Measurements from ENCODE around the gene MTFR2. TPM values are rescaled to one million over a fixed set of nuclear protein-coding genes. Genes with fewer than 3 reads are reported as not detected.
"Not testable (repeated sequence)": the region's sequence is repeated elsewhere in the genome, so short reads cannot be mapped to it uniquely, and the experiment has no call there.

The MTFR2 gene
- total RNA-seq, 5 donors from 2014 or later (not counting 1 experiment from before 2014, with no cell fraction given) = 1.2 to 1.8 (median 1.3) TPM

DNA sequence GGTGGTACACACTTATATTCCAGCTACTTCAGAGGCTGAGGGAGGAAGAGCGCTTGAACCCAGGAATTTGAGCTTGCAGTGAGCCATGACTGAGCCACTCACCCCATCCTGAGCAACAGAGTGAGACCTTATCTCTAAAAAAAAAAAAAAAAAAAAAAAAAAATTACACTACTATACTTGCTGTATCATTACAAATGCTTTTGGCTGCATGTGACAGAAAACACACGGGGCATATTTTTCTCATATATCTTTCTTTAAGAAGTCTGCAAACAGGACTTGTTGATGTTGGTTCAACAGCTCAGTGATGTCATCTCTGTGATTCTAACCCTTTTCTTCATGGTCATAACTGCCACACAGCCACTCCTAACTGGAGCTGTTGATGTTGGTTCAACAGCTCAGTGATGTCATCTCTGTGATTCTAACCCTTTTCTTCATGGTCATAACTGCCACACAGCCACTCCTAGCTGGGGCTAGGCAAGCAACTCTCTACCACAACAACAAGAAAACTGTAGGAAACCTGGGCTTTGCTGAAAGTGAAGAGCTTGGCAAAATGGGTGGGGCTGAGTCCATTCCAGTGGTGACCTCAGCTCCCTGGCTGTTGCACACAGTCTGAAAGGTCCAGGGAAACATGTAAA, 19.8 kb downstream of the MTFR2 start:
- no peaks in the 10 kb centered on the region for H3K36me3 ChIP-seq (ENCODE audit: control insufficient read depth in 2 of 2, extremely low read depth in 1 of 2, insufficient read depth in 1 of 2, low read length in 1 of 2)
- H3K36me3 Mint-ChIP-seq = no peaks in the 10 kb centered on the region
- no peaks in the 10 kb centered on the region for H3K27me3 Mint-ChIP-seq
- no peak overlapping the region for H3K27ac Mint-ChIP-seq
- peaks cover 0 to 6% (median 3%) of the 10 kb centered on the region in 3 donors for H3K4me1 Mint-ChIP-seq
- H3K4me1 ChIP-seq (ENCODE audit: control insufficient read depth in 1 of 2, extremely low read depth in 1 of 2, insufficient read depth in 2 of 2, low read length in 2 of 2) = no peaks in the 10 kb centered on the region
- no peak overlapping the region for H3K4me3 ChIP-seq (ENCODE audit: control insufficient read depth in 1 of 2, extremely low read depth in 1 of 2, low read length in 1 of 2)
- H3K4me3 Mint-ChIP-seq = no peak overlapping the region
- ATAC-seq (replicated peaks in 1 of 4) (no peak), DNase-seq (no peak)
- no peak overlapping the region for H3K27ac ChIP-seq (ENCODE audit: low read length)
- no peaks in the 10 kb centered on the region for H3K9me3 ChIP-seq
- no peaks in the 10 kb centered on the region for H3K27me3 ChIP-seq (replicated peaks in 1 of 2; ENCODE audit: control insufficient read depth in 2 of 2, extremely low read depth in 1 of 2, insufficient read depth in 2 of 2, low read length in 1 of 2)
- no peaks in the 10 kb centered on the region for H3K9me3 Mint-ChIP-seq
- WGBS (ENCODE audit: insufficient coverage) = no CpG with 5 or more reads among the region's 2 CpGs
- ChIA-PET CTCF (interaction anchor here (0.6 to 0.7 kb wide), 4 partner anchors 29 to 553 kb away, joined by 3 to 8 read pairs (median 7); no protein-coding TSS in a partner anchor), POLR2A (interaction anchor here in 1 of 2 donors (0.7 kb wide), 1 partner anchor 776 kb away, joined by 3 read pairs; no protein-coding TSS in a partner anchor)

DNA sequence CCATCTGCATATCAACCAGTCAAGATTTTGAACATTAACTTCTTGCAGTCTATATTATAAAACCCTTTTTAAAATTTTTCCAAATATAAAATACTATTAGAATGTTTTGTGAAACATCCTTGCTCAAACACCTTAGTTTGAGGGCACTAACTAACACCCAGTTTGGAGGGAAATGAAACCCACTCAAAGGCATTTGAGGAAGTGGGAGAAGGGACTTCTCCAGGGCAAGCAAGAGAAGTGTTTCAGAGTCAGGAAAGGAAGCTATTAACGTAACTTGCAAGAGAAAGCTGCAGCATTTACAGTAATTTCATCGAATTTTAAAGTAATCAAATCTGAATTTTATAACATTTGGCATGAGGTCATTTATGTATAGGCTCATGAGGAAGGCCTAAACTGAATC, 21.3 kb downstream of the MTFR2 start:
- H3K4me1 Mint-ChIP-seq = peaks cover 0 to 6% (median 3%) of the 10 kb centered on the region in 3 donors
- no peaks in the 10 kb centered on the region for H3K9me3 Mint-ChIP-seq
- DNase-seq (no peak), ATAC-seq (replicated peaks in 1 of 4) (no peak)
- Histone ChIP-seq H3K4me3 (ENCODE audit: control insufficient read depth in 1 of 2, extremely low read depth in 1 of 2, low read length in 1 of 2) (no peak overlapping the region), H3K9me3 (no peaks in the 10 kb centered on the region), H3K4me1 (ENCODE audit: control insufficient read depth in 1 of 2, extremely low read depth in 1 of 2, insufficient read depth in 2 of 2, low read length in 2 of 2) (no peaks in the 10 kb centered on the region), H3K27me3 (replicated peaks in 1 of 2; ENCODE audit: control insufficient read depth in 2 of 2, extremely low read depth in 1 of 2, insufficient read depth in 2 of 2, low read length in 1 of 2) (no peaks in the 10 kb centered on the region), H3K27ac (ENCODE audit: low read length) (no peak overlapping the region), H3K36me3 (ENCODE audit: control insufficient read depth in 2 of 2, extremely low read depth in 1 of 2, insufficient read depth in 1 of 2, low read length in 1 of 2) (no peaks in the 10 kb centered on the region)
- no peaks in the 10 kb centered on the region for H3K27me3 Mint-ChIP-seq
- no CpG with 5 or more reads among the region's 2 CpGs for WGBS (ENCODE audit: insufficient coverage)
- H3K4me3 Mint-ChIP-seq = no peak overlapping the region
- ChIA-PET CTCF (no interaction called here), POLR2A (no interaction called here)
- no peaks in the 10 kb centered on the region for H3K36me3 Mint-ChIP-seq
- no peak overlapping the region for H3K27ac Mint-ChIP-seq

DNA sequence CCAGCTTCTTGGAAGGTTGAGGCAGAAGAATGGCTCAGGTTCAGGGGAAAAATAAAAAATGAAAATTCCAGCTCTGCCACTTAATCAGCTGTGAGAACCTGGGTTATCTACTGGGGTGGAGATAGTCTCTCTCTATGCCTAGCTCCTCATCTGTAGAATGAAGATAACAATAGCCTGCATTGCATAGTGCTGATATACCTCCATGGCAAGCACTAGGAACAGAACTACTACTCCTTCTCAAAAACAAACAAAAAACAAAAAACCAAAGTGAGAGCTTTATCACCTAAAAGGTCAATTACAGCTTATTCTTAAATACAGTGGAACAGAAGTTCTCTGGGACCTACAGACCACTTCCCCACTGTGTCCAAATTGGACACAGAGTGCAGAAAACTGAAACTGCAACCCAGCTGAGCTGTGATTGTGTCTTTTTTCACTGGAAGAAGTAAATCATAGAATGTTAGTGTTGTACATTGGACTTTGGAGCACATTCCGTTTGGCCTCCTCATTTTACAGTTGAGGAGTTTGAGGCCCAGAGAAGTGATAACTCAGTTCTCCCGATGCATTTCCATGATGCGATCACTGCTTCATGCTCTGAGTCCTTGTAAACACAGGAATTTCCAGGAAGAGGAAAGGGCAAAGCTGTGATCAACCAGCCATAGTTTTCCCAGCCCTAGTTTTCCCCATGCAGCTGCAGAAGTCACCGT, 23.3 kb downstream of the MTFR2 start:
- no peak overlapping the region for H3K27ac Mint-ChIP-seq
- no peaks in the 10 kb centered on the region for H3K27me3 Mint-ChIP-seq
- Histone ChIP-seq H3K36me3 (ENCODE audit: control insufficient read depth in 2 of 2, extremely low read depth in 1 of 2, insufficient read depth in 1 of 2, low read length in 1 of 2) (no peaks in the 10 kb centered on the region), H3K27ac (ENCODE audit: low read length) (no peak overlapping the region), H3K9me3 (no peaks in the 10 kb centered on the region), H3K4me3 (ENCODE audit: control insufficient read depth in 1 of 2, extremely low read depth in 1 of 2, low read length in 1 of 2) (no peak overlapping the region), H3K4me1 (ENCODE audit: control insufficient read depth in 1 of 2, extremely low read depth in 1 of 2, insufficient read depth in 2 of 2, low read length in 2 of 2) (no peaks in the 10 kb centered on the region), H3K27me3 (replicated peaks in 1 of 2; ENCODE audit: control insufficient read depth in 2 of 2, extremely low read depth in 1 of 2, insufficient read depth in 2 of 2, low read length in 1 of 2) (no peaks in the 10 kb centered on the region)
- no peaks in the 10 kb centered on the region for H3K36me3 Mint-ChIP-seq
- CTCF ChIA-PET = interaction anchor here (0.6 to 2.4 kb wide), 55 partner anchors 8 to 1536 kb away, joined by 3 to 28 read pairs (median 5); partner anchors contain the start of genes AHI1 (in 1 of the 2) and MTFR2 (in 1 of the 2)
- peak overlapping the region; percentile 48 to 54 (median 53) for H3K4me3 Mint-ChIP-seq
- H3K4me1 Mint-ChIP-seq = peaks cover 0 to 6% (median 3%) of the 10 kb centered on the region in 3 donors
- DNase-seq (peak in 1 of 35 experiments; percentile 4), ATAC-seq (replicated peaks in 1 of 4) (peak in 3 of 4 experiments; percentile 29 to 36 (median 30))
- no peaks in the 10 kb centered on the region for H3K9me3 Mint-ChIP-seq
- 93% methylated on average over 3 of the region's 4 CpGs for WGBS (ENCODE audit: insufficient coverage)
- POLR2A ChIA-PET = interaction anchor here in 1 of 2 donors (0.6 kb wide), 1 partner anchor 11 kb away, joined by 4 read pairs; no protein-coding TSS in a partner anchor

DNA sequence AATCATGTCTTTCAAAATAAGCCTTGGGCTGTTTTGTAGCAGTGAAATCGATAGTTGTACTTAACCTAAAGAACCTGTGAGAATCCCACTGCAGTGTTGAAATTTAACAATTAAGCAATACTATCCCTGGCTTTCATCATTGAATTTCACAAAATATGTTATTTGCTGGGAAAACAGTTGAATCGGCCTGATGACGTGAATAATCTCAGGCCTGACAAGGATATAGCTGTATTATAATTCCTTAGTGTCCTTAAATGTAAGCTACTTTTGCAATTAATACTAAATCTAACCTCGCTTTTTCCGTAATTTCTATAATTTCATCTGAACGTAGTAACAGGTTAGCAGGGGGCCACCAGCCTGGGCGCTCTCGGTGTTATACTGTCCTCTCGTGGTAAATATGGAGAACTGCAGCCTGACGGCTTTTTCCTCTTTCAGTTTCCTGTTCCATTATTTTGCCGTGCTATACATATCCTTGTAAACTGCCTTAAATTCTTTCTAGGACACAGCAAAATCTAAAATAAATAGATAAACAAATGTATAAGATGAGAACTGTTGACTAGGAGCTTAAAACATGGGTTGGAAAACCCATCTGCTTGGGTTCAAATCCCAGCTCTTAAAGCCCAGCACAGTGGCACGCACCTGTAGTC, 24.0 kb downstream of the MTFR2 start:
- H3K27me3 ChIP-seq (replicated peaks in 1 of 2; ENCODE audit: control insufficient read depth in 2 of 2, extremely low read depth in 1 of 2, insufficient read depth in 2 of 2, low read length in 1 of 2) = no peaks in the 10 kb centered on the region
- no peaks in the 10 kb centered on the region for H3K36me3 ChIP-seq (ENCODE audit: control insufficient read depth in 2 of 2, extremely low read depth in 1 of 2, insufficient read depth in 1 of 2, low read length in 1 of 2)
- no peaks in the 10 kb centered on the region for H3K27me3 Mint-ChIP-seq
- H3K9me3 Mint-ChIP-seq = no peaks in the 10 kb centered on the region
- 92% methylated on average over 2 of the region's 12 CpGs for WGBS (ENCODE audit: insufficient coverage)
- H3K4me1 Mint-ChIP-seq = peaks cover 0 to 6% (median 3%) of the 10 kb centered on the region in 3 donors
- no peaks in the 10 kb centered on the region for H3K36me3 Mint-ChIP-seq
- no peak overlapping the region for H3K27ac Mint-ChIP-seq
- ATAC-seq (replicated peaks in 1 of 4) = peak; percentile 82 to 88 (median 84)
- ChIA-PET POLR2A (no interaction called here), CTCF (interaction anchor here (0.6 to 2.4 kb wide), 50 partner anchors 9 to 1535 kb away, joined by 3 to 28 read pairs (median 5); partner anchors contain the start of genes AHI1 (in 1 of the 2) and MTFR2 (in 1 of the 2))
- H3K4me1 ChIP-seq (ENCODE audit: control insufficient read depth in 1 of 2, extremely low read depth in 1 of 2, insufficient read depth in 2 of 2, low read length in 2 of 2) = no peaks in the 10 kb centered on the region
- DNase-seq = peak; percentile 4 to 76 (median 41)
- peak overlapping the region; percentile 48 to 54 (median 53) for H3K4me3 Mint-ChIP-seq
- H3K9me3 ChIP-seq = no peaks in the 10 kb centered on the region
- no peak overlapping the region for H3K4me3 ChIP-seq (ENCODE audit: control insufficient read depth in 1 of 2, extremely low read depth in 1 of 2, low read length in 1 of 2)
- H3K27ac ChIP-seq (ENCODE audit: low read length) = no peak overlapping the region

DNA sequence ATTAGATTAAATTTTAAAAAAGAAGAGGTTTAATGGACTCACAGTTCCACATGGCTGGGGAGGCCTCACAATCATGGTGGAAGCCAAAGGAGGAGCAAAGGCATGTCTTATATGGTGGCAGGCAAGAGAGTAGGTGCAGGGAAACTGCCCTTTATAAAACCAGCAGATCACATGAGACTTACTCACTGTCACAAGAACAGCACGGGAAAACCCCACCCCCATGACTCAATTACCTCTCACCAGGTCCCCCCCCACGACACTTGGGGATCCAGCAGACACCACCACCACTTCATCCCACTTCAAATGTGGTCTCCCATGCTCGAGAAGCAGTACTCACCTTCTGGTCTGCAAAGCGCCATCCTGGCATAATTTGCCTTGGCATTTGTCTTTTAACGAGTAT, 24.6 kb downstream of the MTFR2 start:
- Histone ChIP-seq H3K4me3 (ENCODE audit: control insufficient read depth in 1 of 2, extremely low read depth in 1 of 2, low read length in 1 of 2) (no peak overlapping the region), H3K9me3 (no peaks in the 10 kb centered on the region), H3K27me3 (replicated peaks in 1 of 2; ENCODE audit: control insufficient read depth in 2 of 2, extremely low read depth in 1 of 2, insufficient read depth in 2 of 2, low read length in 1 of 2) (no peaks in the 10 kb centered on the region), H3K4me1 (ENCODE audit: control insufficient read depth in 1 of 2, extremely low read depth in 1 of 2, insufficient read depth in 2 of 2, low read length in 2 of 2) (no peaks in the 10 kb centered on the region), H3K36me3 (ENCODE audit: control insufficient read depth in 2 of 2, extremely low read depth in 1 of 2, insufficient read depth in 1 of 2, low read length in 1 of 2) (no peaks in the 10 kb centered on the region), H3K27ac (ENCODE audit: low read length) (no peak overlapping the region)
- Mint-ChIP-seq H3K9me3 (peaks cover 0 to under 1% (median under 1%) of the 10 kb centered on the region in 3 donors), H3K27me3 (no peaks in the 10 kb centered on the region), H3K4me1 (peaks cover 0 to 6% (median 3%) of the 10 kb centered on the region in 3 donors), H3K4me3 (no peak overlapping the region), H3K27ac (no peak overlapping the region), H3K36me3 (no peaks in the 10 kb centered on the region)
- ATAC-seq (replicated peaks in 1 of 4) (no peak), DNase-seq (peak in 1 of 35 experiments; percentile 14)
- CTCF ChIA-PET = interaction anchor here (0.9 to 2.4 kb wide), 31 partner anchors 9 to 775 kb away, joined by 3 to 28 read pairs (median 7); partner anchors contain the start of genes AHI1 (in 1 of the 2) and MTFR2 (in 1 of the 2)
- POLR2A ChIA-PET = no interaction called here
- 42% methylated on average over 4 of the region's 5 CpGs for WGBS (ENCODE audit: insufficient coverage)

DNA sequence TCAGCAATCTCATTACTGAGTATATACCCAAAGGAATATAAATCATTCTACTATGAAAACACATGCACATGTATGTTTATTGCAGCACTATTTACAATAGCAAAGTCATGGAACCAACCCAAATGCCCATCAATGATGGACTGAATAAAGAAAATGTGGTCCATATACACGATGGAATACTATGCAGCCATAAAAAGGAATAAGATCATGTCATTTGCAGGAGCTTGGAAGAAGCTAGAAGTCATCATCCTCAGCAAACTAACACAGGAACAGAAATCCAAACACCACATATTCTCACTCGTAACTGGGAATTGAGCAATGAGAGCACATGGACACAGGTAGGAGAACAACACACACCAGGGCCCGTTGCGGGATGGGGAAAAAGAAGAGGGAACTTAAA, 25.1 kb downstream of the MTFR2 start:
- ATAC-seq (replicated peaks in 1 of 4); H3K36me3 ChIP-seq (ENCODE audit: control insufficient read depth in 2 of 2, extremely low read depth in 1 of 2, insufficient read depth in 1 of 2, low read length in 1 of 2); H3K4me3 ChIP-seq (ENCODE audit: control insufficient read depth in 1 of 2, extremely low read depth in 1 of 2, low read length in 1 of 2); POLR2A ChIA-PET; H3K27ac Mint-ChIP-seq; H3K4me1 Mint-ChIP-seq; H3K9me3 Mint-ChIP-seq; H3K27me3 Mint-ChIP-seq; H3K27ac ChIP-seq (ENCODE audit: low read length); H3K27me3 ChIP-seq (replicated peaks in 1 of 2; ENCODE audit: control insufficient read depth in 2 of 2, extremely low read depth in 1 of 2, insufficient read depth in 2 of 2, low read length in 1 of 2); H3K36me3 Mint-ChIP-seq; H3K4me3 Mint-ChIP-seq; DNase-seq; H3K9me3 ChIP-seq; H3K4me1 ChIP-seq (ENCODE audit: control insufficient read depth in 1 of 2, extremely low read depth in 1 of 2, insufficient read depth in 2 of 2, low read length in 2 of 2): not testable (repeated sequence)
- CTCF ChIA-PET = interaction anchor here in 1 of 2 donors (0.7 kb wide), 1 partner anchor 9 kb away, joined by 3 read pairs; no protein-coding TSS in a partner anchor
- no CpG with 5 or more reads among the region's 4 CpGs for WGBS (ENCODE audit: insufficient coverage)
